GM12878 (cell line): ENCODE measurements around the gene REV3L. TPM values are rescaled to one million over a fixed set of nuclear protein-coding genes. Genes with fewer than 3 reads are reported as not detected.

ENCODE experiments used
- ATF7 ChIP-seq: fragments of 450-650 bp; IDR thresholded peaks from 2 replicates; pipeline ENCODE4 v1.6.1; 2016; ENCODE audit warnings: low read depth, mild to moderate bottlenecking
- CHD1 ChIP-seq: IDR thresholded peaks from 2 replicates; pipeline ENCODE4 v1.6.1; 2012; ENCODE audit warnings: low read depth, low read length, improper control_type of control experiment
- JUNB ChIP-seq: IDR thresholded peaks from 2 replicates; pipeline ENCODE4 v1.6.1; 2016; ENCODE audit warnings: antibody characterized with exemption, mild to moderate bottlenecking
- NBN ChIP-seq: fragments of 450-650 bp; IDR thresholded peaks from 2 replicates; pipeline ENCODE4 v1.6.1; 2016
- NRF1 ChIP-seq: conservative IDR thresholded peaks from 2 replicates; pipeline ENCODE4 v1.6.1; 2011; ENCODE audit warnings: mild to moderate bottlenecking, low read depth, low read length, improper control_type of control experiment
- SREBF2 ChIP-seq: IDR thresholded peaks from 2 replicates; pipeline ENCODE4 v1.6.1; 2012; ENCODE audit warnings: mild to moderate bottlenecking, low read length
- TAF1 ChIP-seq: IDR thresholded peaks from 2 replicates; pipeline ENCODE4 v1.6.1; 2011; ENCODE audit warnings: mild to moderate bottlenecking, low read depth, low read length, borderline replicate concordance
- polyA plus RNA-seq, 11 experiments: library from polyadenylated mRNA; depleted of rRNA in 4 of 11; unstranded in 6 of 11; stranded (reverse) in 5 of 11; fragments of >200 nt; fragmentation: Nextera tagmentation in 4 of 11; fragmentation: Illumina TruSeq in 1 of 11; extraction: Ambion mirVana in 4 of 11; extraction: Trizol in 1 of 11; gene quantifications; 1 replicate in 1 of 11; 2 replicates in 10 of 11; pipeline versions ENCODE4 v1.2.1 to v1.2.3, GENCODE V29; 2011 to 2016; ENCODE audit warnings: inconsistent platforms in 2 of 11, missing spikeins in 2 of 11, low read depth in 1 of 11
- total RNA-seq, 4 experiments: library from RNA; depleted of rRNA in 3 of 4; stranded (reverse); fragments of >200 nt in 3 of 4; fragmentation: Illumina TruSeq in 1 of 4; extraction: Trizol in 1 of 4; gene quantifications; 2 replicates each; pipeline versions ENCODE4 v1.2.1 to v1.2.3, GENCODE V29; 2013 to 2021
- TF ChIP-seq, protein P1 (sequence below): fragments of 450-650 bp; formaldehyde crosslinking; IDR thresholded peaks from 2 replicates; pipeline ENCODE4 v1.5.0; 2022; ENCODE audit warnings: mild to moderate bottlenecking, missing genetic modification characterization
- TF ChIP-seq, protein P2 (sequence below): fragments of 450-650 bp; IDR thresholded peaks from 2 replicates; pipeline ENCODE4 v1.6.1; 2017; ENCODE audit warnings: mild to moderate bottlenecking
- TF ChIP-seq, protein P3 (sequence below): fragments of 450-650 bp; IDR thresholded peaks from 2 replicates; pipeline ENCODE4 v1.6.1; 2017; ENCODE audit warnings: mild to moderate bottlenecking, moderate library complexity
- TF ChIP-seq, protein P4 (sequence below): fragments of 450-650 bp; IDR thresholded peaks from 2 replicates; pipeline ENCODE4 v1.6.1; 2017; ENCODE audit warnings: mild to moderate bottlenecking, low read depth, inconsistent platforms; ENCODE audit not compliant: poor library complexity, severe bottlenecking
- TF ChIP-seq, protein P5 (sequence below): fragments of 450-650 bp; formaldehyde crosslinking; IDR thresholded peaks from 2 replicates; pipeline ENCODE4 v1.4.0; 2020; ENCODE audit warnings: mild to moderate bottlenecking, moderate library complexity
- TF ChIP-seq, protein P6 (sequence below): fragments of 450-650 bp; IDR thresholded peaks from 2 replicates; pipeline ENCODE4 v1.6.1; 2017; ENCODE audit warnings: low read depth, mild to moderate bottlenecking, moderate library complexity

The REV3L gene
- total and polyA plus RNA-seq, 10 of the 15 experiments (the other 5 are each of a cell fraction or from before 2014, with no cell fraction given): 7.6 to 33.6 (median 21.5) TPM

DNA sequence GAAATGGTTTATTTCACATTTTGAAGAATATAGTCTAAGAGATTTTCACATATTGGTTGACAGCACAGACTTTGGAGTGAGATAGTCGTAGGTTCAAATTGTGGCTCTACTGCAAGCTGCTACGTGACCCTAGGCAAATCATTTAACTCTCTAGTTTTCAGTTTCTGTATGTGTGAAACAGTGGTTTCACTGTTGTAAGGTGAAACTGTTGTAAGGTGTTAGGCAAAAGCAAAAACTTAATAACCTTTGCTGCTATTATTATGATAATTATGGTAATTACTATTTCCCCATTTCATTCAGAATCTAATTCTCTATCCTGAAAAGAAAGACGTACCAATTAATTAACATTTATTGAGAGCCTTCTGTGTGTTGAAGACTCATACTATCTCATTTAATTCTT is 144.2 kb downstream of the REV3L start (continued):
- TF ChIP-seq SREBF2 (no peak), ATF7 (peak; percentile 72), NBN (peak; percentile 71), CHD1 (no peak), NRF1 (no peak), JUNB (peak; percentile 57), TAF1 (no peak)
- TF ChIP-seq, protein P1, sequence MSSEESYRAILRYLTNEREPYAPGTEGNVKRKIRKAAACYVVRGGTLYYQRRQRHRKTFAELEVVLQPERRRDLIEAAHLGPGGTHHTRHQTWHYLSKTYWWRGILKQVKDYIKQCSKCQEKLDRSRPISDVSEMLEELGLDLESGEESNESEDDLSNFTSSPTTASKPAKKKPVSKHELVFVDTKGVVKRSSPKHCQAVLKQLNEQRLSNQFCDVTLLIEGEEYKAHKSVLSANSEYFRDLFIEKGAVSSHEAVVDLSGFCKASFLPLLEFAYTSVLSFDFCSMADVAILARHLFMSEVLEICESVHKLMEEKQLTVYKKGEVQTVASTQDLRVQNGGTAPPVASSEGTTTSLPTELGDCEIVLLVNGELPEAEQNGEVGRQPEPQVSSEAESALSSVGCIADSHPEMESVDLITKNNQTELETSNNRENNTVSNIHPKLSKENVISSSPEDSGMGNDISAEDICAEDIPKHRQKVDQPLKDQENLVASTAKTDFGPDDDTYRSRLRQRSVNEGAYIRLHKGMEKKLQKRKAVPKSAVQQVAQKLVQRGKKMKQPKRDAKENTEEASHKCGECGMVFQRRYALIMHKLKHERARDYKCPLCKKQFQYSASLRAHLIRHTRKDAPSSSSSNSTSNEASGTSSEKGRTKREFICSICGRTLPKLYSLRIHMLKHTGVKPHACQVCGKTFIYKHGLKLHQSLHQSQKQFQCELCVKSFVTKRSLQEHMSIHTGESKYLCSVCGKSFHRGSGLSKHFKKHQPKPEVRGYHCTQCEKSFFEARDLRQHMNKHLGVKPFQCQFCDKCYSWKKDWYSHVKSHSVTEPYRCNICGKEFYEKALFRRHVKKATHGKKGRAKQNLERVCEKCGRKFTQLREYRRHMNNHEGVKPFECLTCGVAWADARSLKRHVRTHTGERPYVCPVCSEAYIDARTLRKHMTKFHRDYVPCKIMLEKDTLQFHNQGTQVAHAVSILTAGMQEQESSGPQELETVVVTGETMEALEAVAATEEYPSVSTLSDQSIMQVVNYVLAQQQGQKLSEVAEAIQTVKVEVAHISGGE (CRISPR knock-in tag): no peak
- TF ChIP-seq, protein P2, sequence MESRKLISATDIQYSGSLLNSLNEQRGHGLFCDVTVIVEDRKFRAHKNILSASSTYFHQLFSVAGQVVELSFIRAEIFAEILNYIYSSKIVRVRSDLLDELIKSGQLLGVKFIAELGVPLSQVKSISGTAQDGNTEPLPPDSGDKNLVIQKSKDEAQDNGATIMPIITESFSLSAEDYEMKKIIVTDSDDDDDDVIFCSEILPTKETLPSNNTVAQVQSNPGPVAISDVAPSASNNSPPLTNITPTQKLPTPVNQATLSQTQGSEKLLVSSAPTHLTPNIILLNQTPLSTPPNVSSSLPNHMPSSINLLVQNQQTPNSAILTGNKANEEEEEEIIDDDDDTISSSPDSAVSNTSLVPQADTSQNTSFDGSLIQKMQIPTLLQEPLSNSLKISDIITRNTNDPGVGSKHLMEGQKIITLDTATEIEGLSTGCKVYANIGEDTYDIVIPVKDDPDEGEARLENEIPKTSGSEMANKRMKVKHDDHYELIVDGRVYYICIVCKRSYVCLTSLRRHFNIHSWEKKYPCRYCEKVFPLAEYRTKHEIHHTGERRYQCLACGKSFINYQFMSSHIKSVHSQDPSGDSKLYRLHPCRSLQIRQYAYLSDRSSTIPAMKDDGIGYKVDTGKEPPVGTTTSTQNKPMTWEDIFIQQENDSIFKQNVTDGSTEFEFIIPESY: no peak
- TF ChIP-seq, protein P3, sequence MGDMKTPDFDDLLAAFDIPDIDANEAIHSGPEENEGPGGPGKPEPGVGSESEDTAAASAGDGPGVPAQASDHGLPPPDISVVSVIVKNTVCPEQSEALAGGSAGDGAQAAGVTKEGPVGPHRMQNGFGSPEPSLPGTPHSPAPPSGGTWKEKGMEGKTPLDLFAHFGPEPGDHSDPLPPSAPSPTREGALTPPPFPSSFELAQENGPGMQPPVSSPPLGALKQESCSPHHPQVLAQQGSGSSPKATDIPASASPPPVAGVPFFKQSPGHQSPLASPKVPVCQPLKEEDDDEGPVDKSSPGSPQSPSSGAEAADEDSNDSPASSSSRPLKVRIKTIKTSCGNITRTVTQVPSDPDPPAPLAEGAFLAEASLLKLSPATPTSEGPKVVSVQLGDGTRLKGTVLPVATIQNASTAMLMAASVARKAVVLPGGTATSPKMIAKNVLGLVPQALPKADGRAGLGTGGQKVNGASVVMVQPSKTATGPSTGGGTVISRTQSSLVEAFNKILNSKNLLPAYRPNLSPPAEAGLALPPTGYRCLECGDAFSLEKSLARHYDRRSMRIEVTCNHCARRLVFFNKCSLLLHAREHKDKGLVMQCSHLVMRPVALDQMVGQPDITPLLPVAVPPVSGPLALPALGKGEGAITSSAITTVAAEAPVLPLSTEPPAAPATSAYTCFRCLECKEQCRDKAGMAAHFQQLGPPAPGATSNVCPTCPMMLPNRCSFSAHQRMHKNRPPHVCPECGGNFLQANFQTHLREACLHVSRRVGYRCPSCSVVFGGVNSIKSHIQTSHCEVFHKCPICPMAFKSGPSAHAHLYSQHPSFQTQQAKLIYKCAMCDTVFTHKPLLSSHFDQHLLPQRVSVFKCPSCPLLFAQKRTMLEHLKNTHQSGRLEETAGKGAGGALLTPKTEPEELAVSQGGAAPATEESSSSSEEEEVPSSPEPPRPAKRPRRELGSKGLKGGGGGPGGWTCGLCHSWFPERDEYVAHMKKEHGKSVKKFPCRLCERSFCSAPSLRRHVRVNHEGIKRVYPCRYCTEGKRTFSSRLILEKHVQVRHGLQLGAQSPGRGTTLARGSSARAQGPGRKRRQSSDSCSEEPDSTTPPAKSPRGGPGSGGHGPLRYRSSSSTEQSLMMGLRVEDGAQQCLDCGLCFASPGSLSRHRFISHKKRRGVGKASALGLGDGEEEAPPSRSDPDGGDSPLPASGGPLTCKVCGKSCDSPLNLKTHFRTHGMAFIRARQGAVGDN: peak; percentile 59; the same call in 1 of the 2 replicates
- TF ChIP-seq, protein P4, sequence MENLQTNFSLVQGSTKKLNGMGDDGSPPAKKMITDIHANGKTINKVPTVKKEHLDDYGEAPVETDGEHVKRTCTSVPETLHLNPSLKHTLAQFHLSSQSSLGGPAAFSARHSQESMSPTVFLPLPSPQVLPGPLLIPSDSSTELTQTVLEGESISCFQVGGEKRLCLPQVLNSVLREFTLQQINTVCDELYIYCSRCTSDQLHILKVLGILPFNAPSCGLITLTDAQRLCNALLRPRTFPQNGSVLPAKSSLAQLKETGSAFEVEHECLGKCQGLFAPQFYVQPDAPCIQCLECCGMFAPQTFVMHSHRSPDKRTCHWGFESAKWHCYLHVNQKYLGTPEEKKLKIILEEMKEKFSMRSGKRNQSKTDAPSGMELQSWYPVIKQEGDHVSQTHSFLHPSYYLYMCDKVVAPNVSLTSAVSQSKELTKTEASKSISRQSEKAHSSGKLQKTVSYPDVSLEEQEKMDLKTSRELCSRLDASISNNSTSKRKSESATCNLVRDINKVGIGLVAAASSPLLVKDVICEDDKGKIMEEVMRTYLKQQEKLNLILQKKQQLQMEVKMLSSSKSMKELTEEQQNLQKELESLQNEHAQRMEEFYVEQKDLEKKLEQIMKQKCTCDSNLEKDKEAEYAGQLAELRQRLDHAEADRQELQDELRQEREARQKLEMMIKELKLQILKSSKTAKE: peak; percentile 85
- TF ChIP-seq, protein P5, sequence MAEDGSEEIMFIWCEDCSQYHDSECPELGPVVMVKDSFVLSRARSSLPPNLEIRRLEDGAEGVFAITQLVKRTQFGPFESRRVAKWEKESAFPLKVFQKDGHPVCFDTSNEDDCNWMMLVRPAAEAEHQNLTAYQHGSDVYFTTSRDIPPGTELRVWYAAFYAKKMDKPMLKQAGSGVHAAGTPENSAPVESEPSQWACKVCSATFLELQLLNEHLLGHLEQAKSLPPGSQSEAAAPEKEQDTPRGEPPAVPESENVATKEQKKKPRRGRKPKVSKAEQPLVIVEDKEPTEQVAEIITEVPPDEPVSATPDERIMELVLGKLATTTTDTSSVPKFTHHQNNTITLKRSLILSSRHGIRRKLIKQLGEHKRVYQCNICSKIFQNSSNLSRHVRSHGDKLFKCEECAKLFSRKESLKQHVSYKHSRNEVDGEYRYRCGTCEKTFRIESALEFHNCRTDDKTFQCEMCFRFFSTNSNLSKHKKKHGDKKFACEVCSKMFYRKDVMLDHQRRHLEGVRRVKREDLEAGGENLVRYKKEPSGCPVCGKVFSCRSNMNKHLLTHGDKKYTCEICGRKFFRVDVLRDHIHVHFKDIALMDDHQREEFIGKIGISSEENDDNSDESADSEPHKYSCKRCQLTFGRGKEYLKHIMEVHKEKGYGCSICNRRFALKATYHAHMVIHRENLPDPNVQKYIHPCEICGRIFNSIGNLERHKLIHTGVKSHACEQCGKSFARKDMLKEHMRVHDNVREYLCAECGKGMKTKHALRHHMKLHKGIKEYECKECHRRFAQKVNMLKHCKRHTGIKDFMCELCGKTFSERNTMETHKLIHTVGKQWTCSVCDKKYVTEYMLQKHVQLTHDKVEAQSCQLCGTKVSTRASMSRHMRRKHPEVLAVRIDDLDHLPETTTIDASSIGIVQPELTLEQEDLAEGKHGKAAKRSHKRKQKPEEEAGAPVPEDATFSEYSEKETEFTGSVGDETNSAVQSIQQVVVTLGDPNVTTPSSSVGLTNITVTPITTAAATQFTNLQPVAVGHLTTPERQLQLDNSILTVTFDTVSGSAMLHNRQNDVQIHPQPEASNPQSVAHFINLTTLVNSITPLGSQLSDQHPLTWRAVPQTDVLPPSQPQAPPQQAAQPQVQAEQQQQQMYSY (CRISPR knock-in tag): no peak
- TF ChIP-seq, protein P6, sequence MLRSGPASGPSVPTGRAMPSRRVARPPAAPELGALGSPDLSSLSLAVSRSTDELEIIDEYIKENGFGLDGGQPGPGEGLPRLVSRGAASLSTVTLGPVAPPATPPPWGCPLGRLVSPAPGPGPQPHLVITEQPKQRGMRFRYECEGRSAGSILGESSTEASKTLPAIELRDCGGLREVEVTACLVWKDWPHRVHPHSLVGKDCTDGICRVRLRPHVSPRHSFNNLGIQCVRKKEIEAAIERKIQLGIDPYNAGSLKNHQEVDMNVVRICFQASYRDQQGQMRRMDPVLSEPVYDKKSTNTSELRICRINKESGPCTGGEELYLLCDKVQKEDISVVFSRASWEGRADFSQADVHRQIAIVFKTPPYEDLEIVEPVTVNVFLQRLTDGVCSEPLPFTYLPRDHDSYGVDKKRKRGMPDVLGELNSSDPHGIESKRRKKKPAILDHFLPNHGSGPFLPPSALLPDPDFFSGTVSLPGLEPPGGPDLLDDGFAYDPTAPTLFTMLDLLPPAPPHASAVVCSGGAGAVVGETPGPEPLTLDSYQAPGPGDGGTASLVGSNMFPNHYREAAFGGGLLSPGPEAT: peak; percentile 67; the same call in 1 of the 2 replicates
